GM23248 (cell line): Measurements from ENCODE around the gene ACO2.

Experiments
- EZH2 ChIP-seq: fragments of 200-600 bp; sonication (generic); IDR thresholded peaks from 2 replicates; pipeline ENCODE4 v1.6.1; 2018; ENCODE audit warnings: antibody characterized with exemption, mild to moderate bottlenecking; ENCODE audit not compliant: insufficient read depth, poor library complexity, severe bottlenecking
- EZH2phosphoT487 ChIP-seq: fragments of 200-600 bp; sonication (generic); IDR thresholded peaks from 2 replicates; pipeline ENCODE4 v1.6.1; 2018; ENCODE audit warnings: antibody characterized with exemption, moderate library complexity, mild to moderate bottlenecking, low read depth; ENCODE audit not compliant: insufficient read depth

GRCh38 chr22:41516462-41516861 is 47.5 kb downstream of the ACO2 start:
- no peak for TF ChIP-seq EZH2
- TF ChIP-seq EZH2phosphoT487 = no peak
